GM12873 (cell line): ENCODE data around the gene LDLR.

ENCODE experiments used
- CTCF ChIP-seq: IDR thresholded peaks from 2 replicates; pipeline ENCODE4 v1.5.1; 2012; ENCODE audit warnings: low read depth, mild to moderate bottlenecking, moderate library complexity, low read length, control low read depth; ENCODE audit not compliant: insufficient read depth; ENCODE audit errors: missing control alignments

The LDLR gene

GRCh38 chr19:11177592-11177991, 88.3 kb downstream of the LDLR start:
- TF ChIP-seq CTCF, result no peak

- no peak for TF ChIP-seq CTCF
These were observed 90.5 kb downstream of the LDLR start for GRCh38 chr19:11179716-11180297.

DNA sequence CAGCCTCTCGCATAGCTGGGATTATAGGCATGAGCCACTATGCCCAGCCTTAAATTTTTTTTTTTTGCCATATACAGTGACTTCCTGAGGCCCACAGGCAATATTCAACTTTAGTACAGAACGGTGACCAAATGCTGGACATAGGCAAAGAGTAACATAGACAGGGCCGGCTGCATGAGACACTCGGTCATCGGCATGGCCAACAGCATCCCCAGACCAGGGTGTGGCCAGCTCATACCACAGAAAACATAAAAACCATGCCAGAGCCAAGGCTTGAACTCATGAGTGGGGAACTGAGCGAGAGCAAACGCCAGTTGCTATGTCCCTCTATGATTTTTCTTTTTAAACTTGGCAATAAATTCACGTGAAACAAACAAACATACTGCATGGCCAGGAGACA, 91.1 kb downstream of the LDLR start:
- TF ChIP-seq CTCF, result no peak

- TF ChIP-seq CTCF, result no peak
These were observed 92.2 kb downstream of the LDLR start for GRCh38 chr19:11181488-11181887.
